Peyer's patch (tissue), 4 donors: Measurements from ENCODE around the gene PRSS50.

Experiments used
- CTCF ChIP-seq, 6 experiments: fragments of 450-650 bp in 4 of 6; fragments of 200-600 bp in 2 of 6; sonication (generic) in 1 of 6; IDR thresholded peaks; one replicate each; pipeline ENCODE4 v1.5.1; 2017 to 2019; ENCODE audit warnings: antibody characterized with exemption in 6 of 6, mild to moderate bottlenecking in 3 of 6, moderate library complexity in 1 of 6
- POLR2A ChIP-seq, 2 donors: fragments of 450-650 bp; IDR thresholded peaks; one replicate each; pipeline ENCODE4 v1.5.1; 2017; ENCODE audit warnings: antibody characterized with exemption in 2 of 2, mild to moderate bottlenecking in 2 of 2, moderate library complexity in 2 of 2

DNA sequence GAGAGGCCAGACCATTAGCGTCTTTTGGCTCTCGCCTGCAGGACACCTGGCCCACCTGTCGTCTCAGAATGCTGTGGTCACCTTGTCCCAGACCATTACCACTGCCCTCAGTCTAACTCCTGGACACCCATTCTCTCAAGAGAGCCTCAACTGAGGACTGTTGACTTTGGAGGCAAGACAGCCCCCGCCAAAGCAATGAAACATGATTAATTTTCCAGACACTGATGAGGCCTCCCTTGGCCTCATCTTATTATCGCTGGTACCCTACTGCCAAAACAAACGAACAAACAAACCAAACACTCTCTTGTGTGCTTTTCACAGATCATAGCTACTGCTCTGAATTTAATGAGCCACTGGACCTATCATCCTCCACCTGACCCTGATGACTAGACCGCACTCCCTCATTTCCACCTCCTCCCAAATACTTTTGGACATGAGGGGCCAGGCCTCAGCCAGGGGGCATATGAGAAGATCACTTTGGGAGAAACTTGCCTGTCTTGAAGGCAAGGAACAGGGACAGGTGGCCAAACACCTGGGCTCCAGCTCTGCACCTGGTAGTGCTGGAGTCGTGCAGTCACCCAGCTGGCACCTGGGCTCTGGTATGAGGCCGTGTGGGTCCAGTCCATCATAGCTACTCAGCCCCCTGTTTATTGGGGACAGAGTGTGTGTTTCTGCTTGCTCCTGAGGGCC lies 51.8 kb downstream of the PRSS50 start:
- TF ChIP-seq CTCF (IDR thresholded peaks at IDR 0.05) (no peak), POLR2A (IDR thresholded peaks at IDR 0.05) (no peak)
